CD14-positive monocyte (primary cell): ENCODE measurements around the gene LACTBL1. TPM values are rescaled to one million over a fixed set of nuclear protein-coding genes. Genes with fewer than 3 reads are reported as not detected.
"Not testable (repeated sequence)": the region's sequence is repeated elsewhere in the genome, so short reads cannot be mapped to it uniquely, and the experiment has no call there.

Experiments used
- DNase-seq, 3 donors: peaks; one replicate each; pipeline ENCODE4 v3.0.0-alpha.2; 2011 to 2022
- H2AFZ ChIP-seq: 2 replicates; pipeline ENCODE4 v1.6.0; 2012; ENCODE audit warnings: mild to moderate bottlenecking, low read depth, low read length, inconsistent platforms; ENCODE audit not compliant: insufficient read depth, poor library complexity, severe bottlenecking
- H3K27ac ChIP-seq, 2 donors: 1 replicate in 1 of 2; 2 replicates in 1 of 2; pipeline ENCODE4 v1.5.1; 2012 to 2013; ENCODE audit warnings: low read length in 2 of 2, control low read depth in 1 of 2, inconsistent platforms in 1 of 2, low read depth in 1 of 2, mild to moderate bottlenecking in 1 of 2
- H3K27me3 ChIP-seq, 2 donors: one replicate each; pipeline versions ENCODE4 v1.6.0 to v1.6.1; 2011 to 2013; ENCODE audit warnings: low read length in 2 of 2; ENCODE audit not compliant: control insufficient read depth in 2 of 2, insufficient read depth in 2 of 2
- H3K36me3 ChIP-seq, 2 donors: replicated peaks in 1 of 2; 1 replicate in 1 of 2; 2 replicates in 1 of 2; pipeline versions ENCODE4 v1.5.1 to v1.6.1; 2012 to 2013; ENCODE audit warnings: low read length in 2 of 2, control low read depth in 1 of 2, inconsistent platforms in 1 of 2, mild to moderate bottlenecking in 1 of 2; ENCODE audit not compliant: insufficient read depth in 2 of 2, control insufficient read depth in 1 of 2
- H3K4me1 ChIP-seq, 2 donors: 1 replicate in 1 of 2; 2 replicates in 1 of 2; pipeline versions ENCODE4 v1.5.1 to v1.6.1; 2012 to 2013; ENCODE audit warnings: low read length in 2 of 2, control low read depth in 1 of 2, inconsistent platforms in 1 of 2, mild to moderate bottlenecking in 1 of 2, moderate library complexity in 1 of 2; ENCODE audit not compliant: insufficient read depth in 2 of 2, control insufficient read depth in 1 of 2
- H3K4me2 ChIP-seq: replicated peaks from 2 replicates; pipeline ENCODE3; 2012; ENCODE audit warnings: low read length, moderate library complexity, mild to moderate bottlenecking; ENCODE audit not compliant: poor library complexity, severe bottlenecking; ENCODE audit errors: extremely low read depth
- H3K4me3 ChIP-seq, 3 experiments: fragments of 200-600 bp in 1 of 3; sonication (generic) in 1 of 3; replicated peaks in 1 of 3; 1 replicate in 2 of 3; 2 replicates in 1 of 3; pipeline ENCODE4 v1.5.1; 2011 to 2013; ENCODE audit warnings: low read length in 3 of 3, mild to moderate bottlenecking in 3 of 3, control low read depth in 2 of 3, low read depth in 2 of 3, inconsistent platforms in 1 of 3, moderate library complexity in 1 of 3
- H3K79me2 ChIP-seq: 2 replicates; pipeline ENCODE4 v1.6.0; 2012; ENCODE audit warnings: mild to moderate bottlenecking, control low read depth, inconsistent platforms, low read length, moderate library complexity; ENCODE audit not compliant: insufficient read depth
- H3K9ac ChIP-seq: 2 replicates; pipeline ENCODE4 v1.6.0; 2017; ENCODE audit warnings: low read length, mild to moderate bottlenecking; ENCODE audit not compliant: insufficient read depth, poor library complexity, severe bottlenecking
- H3K9me3 ChIP-seq, 2 donors: replicated peaks in 1 of 2; 1 replicate in 1 of 2; 2 replicates in 1 of 2; pipeline versions ENCODE4 v1.5.1 to v1.6.1; 2012 to 2013; ENCODE audit warnings: low read length in 2 of 2, control low read depth in 1 of 2; ENCODE audit not compliant: control insufficient read depth in 1 of 2, insufficient read depth in 1 of 2
- H4K20me1 ChIP-seq: 2 replicates; pipeline ENCODE4 v1.6.0; 2012; ENCODE audit warnings: mild to moderate bottlenecking, low read length, control low read depth, moderate library complexity; ENCODE audit not compliant: insufficient read depth
- H3K27ac Mint-ChIP-seq, 7 donors: one replicate each; pipeline ENCODE4 v1.8.0; 2020; ENCODE audit warnings: mild to moderate bottlenecking in 7 of 7, mixed read lengths in 7 of 7, moderate library complexity in 6 of 7, inconsistent platforms in 2 of 7
- H3K27me3 Mint-ChIP-seq, 3 donors: one replicate each; pipeline ENCODE4 v1.8.0; 2021 to 2022; ENCODE audit warnings: low read depth in 3 of 3, mild to moderate bottlenecking in 3 of 3, mixed read lengths in 3 of 3, moderate library complexity in 3 of 3, inconsistent platforms in 1 of 3
- H3K36me3 Mint-ChIP-seq, 2 donors: one replicate each; pipeline ENCODE4 v1.8.0; 2020; ENCODE audit warnings: mixed read lengths in 2 of 2, inconsistent platforms in 1 of 2, mild to moderate bottlenecking in 1 of 2
- H3K4me1 Mint-ChIP-seq: one replicate; pipeline ENCODE4 v1.8.0; 2020; ENCODE audit warnings: mild to moderate bottlenecking, mixed read lengths
- H3K4me3 Mint-ChIP-seq, 2 donors: one replicate each; pipeline ENCODE4 v1.8.0; 2020; ENCODE audit warnings: mild to moderate bottlenecking in 2 of 2, mixed read lengths in 2 of 2, moderate library complexity in 1 of 2
- H3K9me3 Mint-ChIP-seq, 7 donors: one replicate each; pipeline ENCODE4 v1.8.0; 2020 to 2022; ENCODE audit warnings: mixed read lengths in 7 of 7, mild to moderate bottlenecking in 6 of 7, moderate library complexity in 6 of 7, inconsistent platforms in 2 of 7
- WGBS: methylation state at CpG from one replicate; pipeline ENCODE4 v1.1.5; 2013; ENCODE audit warnings: missing lambda C conversion rate; ENCODE audit not compliant: insufficient coverage; 5-methylcytosine and 5-hydroxymethylcytosine counted together
- intact Hi-C, 2 donors: fragments of 100-400 bp; cut with micrococcal nuclease; formaldehyde crosslinking; loops; one replicate each; pipeline versions ENCODE4 v1.15.0 to v1.15.1; 2023
- polyA plus RNA-seq, 3 donors: library from polyadenylated mRNA; depleted of rRNA in 1 of 3; unstranded in 2 of 3; stranded (reverse) in 1 of 3; fragments of 300-500 nt in 2 of 3; fragments of >200 nt in 1 of 3; fragmentation: Illumina TruSeq in 2 of 3; gene quantifications; 1 replicate in 2 of 3; 2 replicates in 1 of 3; pipeline ENCODE4 v1.2.3, GENCODE V29; 2012 to 2021
- TF ChIP-seq, protein P1 (sequence below): fragments of 200-600 bp; IDR thresholded peaks from one replicate; pipeline ENCODE4 v1.8.0; 2022; ENCODE audit warnings: antibody characterized with exemption, mild to moderate bottlenecking

Gene LACTBL1
- polyA plus RNA-seq, 3 donors, result not detected

DNA sequence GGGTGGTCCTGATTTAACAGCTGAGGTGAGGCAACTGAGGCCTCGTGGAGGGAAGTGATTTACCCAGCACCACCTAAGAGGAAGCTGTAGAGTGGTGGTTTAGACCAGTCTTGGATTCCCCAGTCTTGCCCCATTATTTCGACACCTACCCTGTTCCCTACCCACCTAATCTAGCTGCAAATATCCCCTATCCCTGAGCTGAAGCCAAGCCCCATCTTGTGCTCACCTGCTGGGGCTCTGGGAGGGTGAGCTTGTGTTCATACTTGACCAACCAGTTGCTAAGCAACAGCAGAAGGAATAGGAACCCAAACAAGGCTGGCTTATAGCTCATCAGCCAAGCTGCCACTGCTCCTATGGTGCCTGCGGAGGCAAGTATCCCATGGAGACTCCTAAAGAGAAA, 41.0 kb upstream of the LACTBL1 start:
- Mint-ChIP-seq H3K36me3 (no peaks in the 10 kb centered on the region), H3K4me3 (no peak overlapping the region), H3K9me3 (no peaks in the 10 kb centered on the region), H3K27me3 (peaks cover 0 to 4% (median 0%) of the 10 kb centered on the region in 3 donors), H3K27ac (peak overlapping the region in 2 of 7 donors; percentile 66 to 72), H3K4me1 (peaks cover 32% of the 10 kb centered on the region)
- peak; percentile 36 to 93 (median 63) for DNase-seq
- intact Hi-C loops, result no loop called here
- Histone ChIP-seq H3K4me3 (no peak overlapping the region), H3K9me3 (no peaks in the 10 kb centered on the region), H3K4me1 (peaks cover 34 to 51% of the 10 kb centered on the region in 2 donors), H3K36me3 (no peaks in the 10 kb centered on the region), H4K20me1 (no peaks in the 10 kb centered on the region), H3K27me3 (no peaks in the 10 kb centered on the region), H3K9ac (no peak overlapping the region), H3K4me2 (no peak overlapping the region), H3K79me2 (no peaks in the 10 kb centered on the region), H2AFZ (peak overlapping the region; percentile 48), H3K27ac (peak overlapping the region; percentile 24 to 43)
- WGBS, result 100% methylated on average over 1 of the region's 3 CpGs
- TF ChIP-seq, protein P1, sequence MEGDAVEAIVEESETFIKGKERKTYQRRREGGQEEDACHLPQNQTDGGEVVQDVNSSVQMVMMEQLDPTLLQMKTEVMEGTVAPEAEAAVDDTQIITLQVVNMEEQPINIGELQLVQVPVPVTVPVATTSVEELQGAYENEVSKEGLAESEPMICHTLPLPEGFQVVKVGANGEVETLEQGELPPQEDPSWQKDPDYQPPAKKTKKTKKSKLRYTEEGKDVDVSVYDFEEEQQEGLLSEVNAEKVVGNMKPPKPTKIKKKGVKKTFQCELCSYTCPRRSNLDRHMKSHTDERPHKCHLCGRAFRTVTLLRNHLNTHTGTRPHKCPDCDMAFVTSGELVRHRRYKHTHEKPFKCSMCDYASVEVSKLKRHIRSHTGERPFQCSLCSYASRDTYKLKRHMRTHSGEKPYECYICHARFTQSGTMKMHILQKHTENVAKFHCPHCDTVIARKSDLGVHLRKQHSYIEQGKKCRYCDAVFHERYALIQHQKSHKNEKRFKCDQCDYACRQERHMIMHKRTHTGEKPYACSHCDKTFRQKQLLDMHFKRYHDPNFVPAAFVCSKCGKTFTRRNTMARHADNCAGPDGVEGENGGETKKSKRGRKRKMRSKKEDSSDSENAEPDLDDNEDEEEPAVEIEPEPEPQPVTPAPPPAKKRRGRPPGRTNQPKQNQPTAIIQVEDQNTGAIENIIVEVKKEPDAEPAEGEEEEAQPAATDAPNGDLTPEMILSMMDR, result no peak

DNA sequence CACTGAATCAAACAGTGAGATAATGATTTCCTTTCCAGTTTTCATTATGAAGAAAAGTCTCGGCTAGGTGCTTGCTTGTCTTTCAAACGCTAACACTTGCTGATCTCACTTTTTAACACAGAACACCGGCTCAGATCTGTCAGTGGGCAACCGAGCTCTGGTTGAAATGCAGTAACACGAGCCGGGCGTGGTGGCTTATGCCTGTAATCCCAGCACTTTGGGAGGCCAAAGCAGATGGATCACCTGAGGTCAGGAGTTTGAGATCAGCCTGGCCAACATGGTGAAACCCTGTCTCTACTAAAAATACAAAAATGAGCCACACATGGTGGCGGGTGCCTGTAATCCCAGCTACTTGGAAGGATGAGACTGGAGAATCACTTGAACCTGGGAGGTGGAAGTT, 37.4 kb upstream of the LACTBL1 start:
- H3K4me3 ChIP-seq, H3K27ac Mint-ChIP-seq, H3K36me3 ChIP-seq, H2AFZ ChIP-seq, H3K27me3 ChIP-seq, H3K79me2 ChIP-seq, intact Hi-C loops, H3K36me3 Mint-ChIP-seq, H3K9ac ChIP-seq, H3K4me2 ChIP-seq, H4K20me1 ChIP-seq, H3K27ac ChIP-seq, H3K9me3 ChIP-seq, H3K9me3 Mint-ChIP-seq, DNase-seq, H3K4me3 Mint-ChIP-seq: not testable (repeated sequence)
- 100% methylated on average over 2 of the region's 8 CpGs for WGBS
- Mint-ChIP-seq H3K27me3 (peaks cover 2 to 12% (median 3%) of the 10 kb centered on the region in 3 donors), H3K4me1 (peaks cover 26% of the 10 kb centered on the region)
- peaks cover 23 to 31% of the 10 kb centered on the region in 2 donors for H3K4me1 ChIP-seq
